Large intestine (tissue), 3 donors: ENCODE data around the gene INPP4A. TPM values are rescaled to one million over a fixed set of nuclear protein-coding genes. Genes with fewer than 3 reads are reported as not detected.

Experiments used
- DNase-seq, 2 donors: peaks; one replicate each; pipeline versions ENCODE4 v3.0.0 to v3.0.0-alpha.2; 2013
- H3K27ac ChIP-seq: one replicate; pipeline ENCODE4 v1.5.1; 2013; ENCODE audit warnings: low read length
- H3K27me3 ChIP-seq: 2 replicates; pipeline ENCODE4 v1.6.1; 2013; ENCODE audit warnings: low read length; ENCODE audit not compliant: control insufficient read depth, insufficient read depth
- H3K36me3 ChIP-seq: 2 replicates; pipeline ENCODE4 v1.6.1; 2013; ENCODE audit warnings: low read length; ENCODE audit not compliant: control insufficient read depth, insufficient read depth
- H3K4me1 ChIP-seq: one replicate; pipeline ENCODE4 v1.6.1; 2013; ENCODE audit warnings: low read length; ENCODE audit not compliant: control insufficient read depth, insufficient read depth
- H3K4me3 ChIP-seq: one replicate; pipeline ENCODE4 v1.5.1; 2013; ENCODE audit warnings: low read length
- H3K9me3 ChIP-seq: one replicate; pipeline ENCODE4 v1.6.1; 2013; ENCODE audit warnings: mild to moderate bottlenecking, low read depth, low read length, moderate library complexity; ENCODE audit not compliant: control insufficient read depth
- WGBS: methylation state at CpG from one replicate; pipeline ENCODE4 v1.1.5; 2013; ENCODE audit warnings: low lambda C conversion rate; ENCODE audit not compliant: insufficient coverage; 5-methylcytosine and 5-hydroxymethylcytosine counted together
- polyA plus RNA-seq: library from polyadenylated mRNA; unstranded; fragments of 120-200 nt; gene quantifications from one replicate; pipeline ENCODE4 v1.2.1, GENCODE V29; 2013

INPP4A gene
- polyA plus RNA-seq, 1 donor = 13.6 TPM

DNA sequence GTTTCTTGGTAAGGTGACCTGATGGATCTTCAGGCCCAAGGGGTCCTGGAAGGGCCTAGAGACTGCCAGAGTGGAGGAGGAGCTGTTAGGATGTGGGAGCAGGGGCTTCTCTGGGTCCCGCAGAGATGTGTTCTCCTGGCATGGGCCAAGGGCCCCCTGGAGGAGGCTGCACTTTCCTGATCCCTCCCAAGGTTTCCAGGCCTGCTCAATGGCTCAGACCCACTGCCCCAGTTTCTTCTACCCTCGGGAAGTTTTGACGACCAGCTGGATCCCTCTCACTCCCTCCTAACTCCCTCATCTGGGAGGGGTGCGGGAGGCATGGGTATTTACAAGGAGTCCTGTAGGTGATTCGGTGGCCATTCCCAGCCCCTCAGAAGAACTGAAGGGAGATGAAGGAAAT lies 127.6 kb downstream of the INPP4A start:
- Histone ChIP-seq H3K36me3 (peaks cover 63% of the 10 kb centered on the region), H3K4me1 (no peaks in the 10 kb centered on the region), H3K27me3 (no peaks in the 10 kb centered on the region), H3K9me3 (no peaks in the 10 kb centered on the region), H3K27ac (no peak overlapping the region), H3K4me3 (no peak overlapping the region)
- DNase-seq = no peak
- WGBS = no CpG with 5 or more reads among the region's 5 CpGs

DNA sequence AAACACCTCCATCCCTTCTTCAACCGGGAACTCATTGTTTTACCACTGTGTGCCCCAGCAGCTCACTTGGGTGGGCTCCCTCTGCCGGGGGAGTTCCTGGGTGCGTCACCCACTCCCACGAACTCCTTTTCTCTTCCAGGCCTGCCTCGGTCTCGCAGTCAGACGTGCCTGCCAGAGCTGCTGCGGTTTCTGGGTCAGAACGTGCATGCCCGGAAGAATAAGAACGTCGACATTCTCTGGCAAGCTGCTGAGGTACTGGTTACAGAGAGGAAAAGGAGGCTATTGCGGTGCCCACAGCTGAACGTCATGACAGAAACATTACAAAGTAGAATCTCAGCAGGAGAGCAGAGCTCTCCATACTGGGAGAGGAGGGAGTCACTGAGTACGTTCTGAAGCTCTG lies 128.0 kb downstream of the INPP4A start:
- Histone ChIP-seq H3K4me1 (no peaks in the 10 kb centered on the region), H3K9me3 (no peaks in the 10 kb centered on the region), H3K27ac (no peak overlapping the region), H3K4me3 (no peak overlapping the region), H3K36me3 (peaks cover 62% of the 10 kb centered on the region), H3K27me3 (no peaks in the 10 kb centered on the region)
- WGBS = no CpG with 5 or more reads among the region's 15 CpGs
- no peak for DNase-seq

DNA sequence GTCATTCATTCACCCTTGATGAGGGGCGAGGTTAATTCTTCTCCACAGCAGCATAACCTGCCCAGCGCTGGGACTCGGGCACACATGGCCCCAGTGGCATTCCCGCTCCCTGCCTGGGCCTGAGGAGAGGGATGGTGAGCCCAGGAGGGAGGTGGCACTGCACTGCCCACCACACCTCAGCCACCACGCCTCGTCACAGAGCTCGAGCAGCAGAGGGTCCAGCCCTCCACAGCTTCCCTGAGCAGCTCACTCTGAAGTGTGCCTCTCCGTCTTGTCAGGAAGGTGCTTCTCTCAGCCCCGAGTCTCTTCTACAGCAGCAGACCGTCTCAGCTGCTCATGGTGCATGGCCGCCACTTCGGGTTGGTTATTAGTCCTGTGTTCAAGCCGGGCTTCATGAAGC lies 128.8 kb downstream of the INPP4A start:
- H3K36me3 ChIP-seq = peaks cover 62% of the 10 kb centered on the region

DNA sequence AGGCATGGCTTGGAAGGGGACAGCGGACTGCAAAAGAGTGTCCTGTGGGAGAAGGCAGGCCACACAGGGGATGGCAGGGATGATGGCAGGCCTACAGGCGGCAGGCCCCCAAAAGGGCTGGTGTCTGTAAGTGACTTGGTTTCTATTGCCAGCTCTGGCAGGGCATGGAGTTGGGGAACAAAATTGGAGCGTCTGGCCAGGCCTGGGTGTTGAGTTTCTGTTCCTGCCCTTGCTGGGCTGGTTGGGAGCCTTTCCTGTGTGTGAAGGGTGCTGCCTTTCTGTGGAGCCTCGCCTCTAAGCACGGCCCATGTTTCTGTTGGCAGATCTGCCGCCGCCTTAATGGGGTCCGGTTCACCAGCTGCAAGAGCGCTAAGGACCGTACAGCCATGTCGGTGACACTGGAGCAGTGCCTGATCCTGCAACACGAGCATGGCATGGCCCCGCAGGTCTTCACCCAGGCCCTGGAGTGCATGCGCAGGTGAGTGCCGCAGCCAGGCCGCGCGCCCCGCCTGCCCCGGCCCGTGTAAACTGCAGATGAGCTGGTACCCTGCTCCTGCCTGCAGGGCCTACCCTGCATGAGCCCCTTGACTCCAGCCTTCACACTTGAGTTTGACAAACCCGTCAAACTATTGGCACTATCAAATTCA lies 132.1 kb downstream of the INPP4A start:
- H3K36me3 ChIP-seq = peaks cover 46% of the 10 kb centered on the region
- no peaks in the 10 kb centered on the region for H3K4me1 ChIP-seq
- H3K4me3 ChIP-seq = no peak overlapping the region
- H3K27ac ChIP-seq = no peak overlapping the region
- H3K27me3 ChIP-seq = no peaks in the 10 kb centered on the region
- 100% methylated on average over 1 of the region's 22 CpGs for WGBS
- no peak for DNase-seq
- H3K9me3 ChIP-seq = no peaks in the 10 kb centered on the region

More for the DNA sequence above, 128.8 kb downstream of the INPP4A start:
- no peak for DNase-seq
- Histone ChIP-seq H3K4me3 (no peak overlapping the region), H3K27ac (no peak overlapping the region), H3K27me3 (no peaks in the 10 kb centered on the region), H3K4me1 (no peaks in the 10 kb centered on the region), H3K9me3 (no peaks in the 10 kb centered on the region)
- whole genome bisulfite sequencing = no CpG with 5 or more reads among the region's 13 CpGs

DNA sequence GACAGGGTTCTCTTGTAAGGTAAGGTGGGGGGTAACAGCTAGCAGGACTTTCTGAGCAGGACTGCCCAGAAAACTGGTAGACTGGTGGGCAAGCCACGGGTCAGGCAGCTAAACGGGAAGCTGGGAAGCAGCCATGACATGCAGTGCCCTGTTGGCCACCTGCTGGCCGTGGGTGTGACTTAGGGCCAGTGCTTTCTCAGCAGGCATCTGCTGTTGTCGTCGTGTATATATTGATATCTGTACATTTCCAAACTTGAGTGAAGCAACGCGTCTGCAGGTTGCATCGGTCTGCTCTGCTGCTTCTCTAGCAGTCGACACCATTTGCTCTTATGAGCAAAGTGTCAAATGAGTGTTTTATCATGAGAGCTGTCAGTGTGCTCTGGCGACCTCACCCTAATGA lies 132.7 kb downstream of the INPP4A start:
- no peaks in the 10 kb centered on the region for H3K4me1 ChIP-seq
- DNase-seq = no peak
- no peak overlapping the region for H3K4me3 ChIP-seq
- peaks cover 43% of the 10 kb centered on the region for H3K36me3 ChIP-seq
- no CpG with 5 or more reads among the region's 10 CpGs for WGBS
- no peaks in the 10 kb centered on the region for H3K27me3 ChIP-seq
- H3K27ac ChIP-seq = no peak overlapping the region
- no peaks in the 10 kb centered on the region for H3K9me3 ChIP-seq

DNA sequence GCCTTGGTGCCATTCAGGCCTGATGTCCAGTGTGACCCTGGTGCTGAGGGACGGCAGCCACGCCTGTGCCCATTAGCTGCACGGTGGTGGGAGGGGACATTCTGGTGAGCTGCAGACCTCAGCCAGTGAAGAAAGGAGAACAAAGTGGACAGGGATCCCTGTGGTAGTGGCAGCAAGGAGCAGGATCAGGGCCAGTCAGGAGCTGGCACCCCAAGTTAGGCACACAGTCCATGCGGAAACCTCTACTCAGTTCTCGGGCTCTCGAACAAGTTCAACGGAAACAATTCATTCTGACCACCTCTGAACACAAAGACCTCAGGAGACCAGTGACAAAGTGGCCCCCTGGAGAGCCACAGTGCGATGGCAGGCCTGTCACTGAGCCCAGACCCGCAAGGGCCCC lies 133.6 kb downstream of the INPP4A start:
- Histone ChIP-seq H3K36me3 (peaks cover 37% of the 10 kb centered on the region), H3K9me3 (no peaks in the 10 kb centered on the region), H3K4me3 (no peak overlapping the region), H3K27me3 (no peaks in the 10 kb centered on the region), H3K27ac (no peak overlapping the region), H3K4me1 (no peaks in the 10 kb centered on the region)
- no CpG with 5 or more reads among the region's 9 CpGs for WGBS
- no peak for DNase-seq

DNA sequence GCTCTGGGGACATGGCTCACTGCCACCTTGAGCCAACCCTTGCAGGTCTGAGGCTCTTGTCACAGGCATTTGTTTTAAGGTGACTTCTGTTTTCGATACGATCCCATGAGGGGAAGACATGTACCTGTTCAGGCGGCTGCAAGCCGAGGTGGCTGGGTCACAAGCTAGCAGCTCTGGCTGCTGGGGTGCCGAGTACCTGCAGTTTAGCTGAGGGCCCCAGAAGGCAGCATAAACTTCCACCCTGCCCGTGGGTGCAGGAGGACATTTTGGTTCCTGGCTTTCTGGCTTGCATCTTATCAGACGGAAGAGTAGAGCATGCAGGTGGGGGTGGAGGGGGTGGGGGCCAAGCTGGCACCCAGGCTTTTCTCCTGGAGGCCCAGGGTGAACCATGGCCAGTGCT lies 135.3 kb downstream of the INPP4A start:
- peaks cover 9% of the 10 kb centered on the region for H3K4me1 ChIP-seq
- no CpG with 5 or more reads among the region's 7 CpGs for WGBS
- H3K4me3 ChIP-seq = no peak overlapping the region
- H3K9me3 ChIP-seq = no peaks in the 10 kb centered on the region
- peaks cover 31% of the 10 kb centered on the region for H3K36me3 ChIP-seq
- no peaks in the 10 kb centered on the region for H3K27me3 ChIP-seq
- DNase-seq = no peak
- no peak overlapping the region for H3K27ac ChIP-seq

DNA sequence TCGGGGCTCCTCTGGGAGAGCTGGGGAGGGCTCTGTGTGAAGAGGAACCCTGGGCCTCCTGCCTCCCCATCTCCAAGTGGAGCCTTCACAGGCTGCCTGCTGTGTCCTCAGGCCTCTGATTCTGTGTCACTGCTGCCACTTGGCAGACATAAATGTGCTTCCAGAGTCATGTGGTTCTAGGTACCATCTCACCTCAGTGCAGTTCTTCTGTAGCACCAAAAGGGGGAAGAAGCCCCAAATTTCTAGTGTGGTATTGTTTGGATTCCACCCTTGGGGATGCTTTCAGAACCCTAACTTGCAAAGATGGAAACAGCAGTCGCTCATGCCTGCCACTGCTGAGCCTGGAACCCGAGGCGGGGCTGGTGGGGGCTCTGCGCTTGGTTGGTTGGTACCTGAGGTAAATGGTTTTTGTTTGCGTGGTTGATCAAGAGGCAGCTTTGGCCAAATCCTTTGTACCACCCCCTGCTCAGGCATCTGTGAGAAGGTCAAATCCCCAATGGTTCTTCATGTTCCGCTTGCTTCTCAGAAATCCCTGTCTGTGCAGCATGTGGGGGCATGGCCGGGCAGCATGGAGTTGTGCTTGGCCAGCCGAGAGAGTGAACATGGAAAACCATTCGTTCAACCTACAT lies 136.1 kb downstream of the INPP4A start:
- Histone ChIP-seq H3K4me1 (peaks cover 9% of the 10 kb centered on the region), H3K27ac (no peak overlapping the region), H3K4me3 (no peak overlapping the region), H3K9me3 (no peaks in the 10 kb centered on the region), H3K36me3 (peaks cover 30% of the 10 kb centered on the region), H3K27me3 (no peaks in the 10 kb centered on the region)
- WGBS = 94% methylated on average over 5 of the region's 10 CpGs
- no peak for DNase-seq

DNA sequence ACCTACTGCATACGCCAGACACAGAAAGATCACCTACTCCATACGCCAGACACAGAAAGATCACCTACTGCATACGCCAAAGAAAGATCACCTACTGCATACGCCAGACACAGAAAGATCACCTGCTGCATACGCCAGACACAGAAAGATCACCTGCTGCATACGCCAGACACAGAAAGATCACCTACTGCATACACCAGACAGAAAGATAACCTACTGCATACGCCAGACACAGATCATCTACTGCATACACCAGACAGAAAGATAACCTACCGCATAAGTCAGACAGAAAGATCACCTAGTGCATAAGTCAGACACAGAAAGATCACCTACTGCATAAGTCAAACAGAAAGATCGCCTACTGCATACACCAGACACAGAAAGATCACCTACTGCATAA lies 137.9 kb downstream of the INPP4A start:
- no CpG with 5 or more reads among the region's 9 CpGs for WGBS
- no peak overlapping the region for H3K27ac ChIP-seq
- H3K9me3 ChIP-seq = no peaks in the 10 kb centered on the region
- no peak overlapping the region for H3K4me3 ChIP-seq
- peaks cover 9% of the 10 kb centered on the region for H3K4me1 ChIP-seq
- no peaks in the 10 kb centered on the region for H3K27me3 ChIP-seq
- peaks cover 22% of the 10 kb centered on the region for H3K36me3 ChIP-seq
- no peak for DNase-seq

DNA sequence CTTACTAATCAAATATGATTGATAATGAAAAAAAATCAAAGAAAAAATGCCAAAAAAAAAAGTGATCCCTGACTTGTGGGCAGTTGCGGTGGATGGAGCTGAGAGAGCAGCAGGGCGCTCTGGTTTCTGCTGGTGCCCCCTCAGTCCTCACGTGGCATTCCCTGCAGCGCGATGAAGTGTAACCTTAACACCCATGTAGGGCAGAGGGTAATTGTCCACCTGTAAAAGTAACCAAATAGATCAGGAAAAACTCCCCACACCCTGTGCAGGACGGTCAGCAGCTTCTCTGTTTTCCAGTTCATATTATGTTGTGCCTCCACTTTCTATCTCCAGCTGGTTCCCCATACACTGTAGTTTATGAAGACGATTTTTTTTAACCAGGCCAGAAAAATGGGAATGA lies 138.6 kb downstream of the INPP4A start:
- H3K27ac ChIP-seq = no peak overlapping the region
- WGBS = 100% methylated on average over 1 of the region's 7 CpGs
- no peaks in the 10 kb centered on the region for H3K27me3 ChIP-seq
- peaks cover 9% of the 10 kb centered on the region for H3K4me1 ChIP-seq
- no peak overlapping the region for H3K4me3 ChIP-seq
- no peak for DNase-seq
- H3K9me3 ChIP-seq = no peaks in the 10 kb centered on the region
- H3K36me3 ChIP-seq = peaks cover 16% of the 10 kb centered on the region
